Neural cell (in vitro differentiated cells): ENCODE results near the gene SLC17A2. TPM values are rescaled to one million over a fixed set of nuclear protein-coding genes. Genes with fewer than 3 reads are reported as not detected.

Experiments used
- H2AFZ ChIP-seq: fragments of 200-600, 300-800 bp; sonication (generic), shearing (Covaris generic); 2 replicates; pipeline ENCODE4 v1.6.0; 2014; ENCODE audit warnings: low read depth, mild to moderate bottlenecking, antibody characterized with exemption, low read length, moderate library complexity
- H3F3A ChIP-seq: fragments of 200-600 bp; shearing (Covaris generic); 2 replicates; pipeline ENCODE4 v1.6.1; 2016; ENCODE audit warnings: mild to moderate bottlenecking, moderate library complexity, mixed read lengths, antibody characterized with exemption, low read length; ENCODE audit not compliant: insufficient read depth, poor library complexity, severe bottlenecking
- H3K27ac ChIP-seq: fragments of 200-600, 300-800 bp; sonication (generic), shearing (Covaris generic); 2 replicates; pipeline ENCODE4 v1.5.1; 2014; ENCODE audit warnings: mild to moderate bottlenecking, low read length, moderate library complexity
- H3K27me3 ChIP-seq: fragments of 300-800, 200-600 bp; sonication (generic), shearing (Covaris generic); 2 replicates; pipeline ENCODE4 v1.6.0; 2014; ENCODE audit warnings: mild to moderate bottlenecking, low read depth, low read length, moderate library complexity; ENCODE audit not compliant: insufficient read depth
- H3K36me3 ChIP-seq: fragments of 300-800, 200-600 bp; sonication (generic), shearing (Covaris generic); 2 replicates; pipeline ENCODE4 v1.5.1; 2014; ENCODE audit warnings: mild to moderate bottlenecking, antibody characterized with exemption, low read length, moderate library complexity; ENCODE audit not compliant: insufficient read depth
- H3K4me2 ChIP-seq: fragments of 300-800, 200-600 bp; sonication (generic), shearing (Covaris generic); 2 replicates; pipeline ENCODE4 v1.6.0; 2014; ENCODE audit warnings: mild to moderate bottlenecking, low read length
- H3K4me3 ChIP-seq: fragments of 300-800, 200-600 bp; sonication (generic), shearing (Covaris generic); 2 replicates; pipeline ENCODE4 v1.5.1; 2014; ENCODE audit warnings: mild to moderate bottlenecking, low read length, moderate library complexity
- H3K79me2 ChIP-seq: fragments of 200-600 bp; shearing (Covaris generic); replicated peaks from 2 replicates; pipeline ENCODE4 v1.6.0; 2014; ENCODE audit warnings: mild to moderate bottlenecking, low read length, moderate library complexity; ENCODE audit not compliant: insufficient read depth
- H3K9ac ChIP-seq: fragments of 300-800, 200-600 bp; sonication (generic), shearing (Covaris generic); 2 replicates; pipeline ENCODE4 v1.6.1; 2016; ENCODE audit warnings: mild to moderate bottlenecking, low read length, mixed read lengths
- H3K9me2 ChIP-seq: fragments of 200-600 bp; shearing (Covaris generic); 2 replicates; pipeline ENCODE4 v1.6.1; 2016; ENCODE audit warnings: mild to moderate bottlenecking, low read length, mixed read lengths; ENCODE audit not compliant: insufficient read depth
- H3K9me3 ChIP-seq: fragments of 200-600, 300-800 bp; sonication (generic), shearing (Covaris generic); 2 replicates; pipeline ENCODE4 v1.6.1; 2016; ENCODE audit warnings: mild to moderate bottlenecking, mixed run types, low read length, moderate library complexity, mixed read lengths
- H4K20me1 ChIP-seq: fragments of 200-600 bp; shearing (Covaris generic); 2 replicates; pipeline ENCODE4 v1.6.1; 2016; ENCODE audit warnings: mild to moderate bottlenecking, mixed run types; ENCODE audit not compliant: insufficient read depth
- CTCF ChIP-seq: fragments of 450-650 bp; IDR thresholded peaks from 2 replicates; pipeline ENCODE4 v1.5.1; 2014; ENCODE audit warnings: antibody characterized with exemption, mild to moderate bottlenecking, moderate library complexity; ENCODE audit not compliant: poor library complexity, severe bottlenecking
- EP300 ChIP-seq: fragments of 450-650 bp; conservative IDR thresholded peaks from 2 replicates; pipeline ENCODE4 v1.6.1; 2014; ENCODE audit warnings: antibody characterized with exemption, mild to moderate bottlenecking, moderate library complexity; ENCODE audit not compliant: poor library complexity, severe bottlenecking
- EZH2 ChIP-seq: fragments of 200-600, 300-800 bp; shearing (Covaris generic), sonication (generic); IDR thresholded peaks from 2 replicates; pipeline ENCODE4 v1.6.1; 2014; ENCODE audit warnings: antibody characterized with exemption, low read length, borderline replicate concordance, mild to moderate bottlenecking; ENCODE audit not compliant: insufficient read depth, poor library complexity, severe bottlenecking
- MXI1 ChIP-seq: fragments of 450-650 bp; conservative IDR thresholded peaks from 2 replicates; pipeline ENCODE4 v1.6.1; 2014; ENCODE audit warnings: antibody characterized with exemption, mild to moderate bottlenecking; ENCODE audit not compliant: poor library complexity, severe bottlenecking
- POLR2AphosphoS5 ChIP-seq: IDR thresholded peaks from 2 replicates; pipeline ENCODE4 v1.6.1; 2012
- RAD21 ChIP-seq: fragments of 450-650 bp; conservative IDR thresholded peaks from 2 replicates; pipeline ENCODE4 v1.6.1; 2014; ENCODE audit warnings: antibody characterized with exemption, mild to moderate bottlenecking, moderate library complexity
- SMC3 ChIP-seq: fragments of 450-650 bp; conservative IDR thresholded peaks from 2 replicates; pipeline ENCODE4 v1.6.1; 2014; ENCODE audit warnings: antibody characterized with exemption, mild to moderate bottlenecking, moderate library complexity; ENCODE audit not compliant: poor library complexity
- TAF1 ChIP-seq: IDR thresholded peaks from 2 replicates; pipeline ENCODE4 v1.6.1; 2012; ENCODE audit warnings: low read depth
- polyA plus RNA-seq: library from polyadenylated mRNA; depleted of rRNA; stranded (reverse); fragments of >200 nt; gene quantifications from 2 replicates; pipeline ENCODE4 v1.2.3, GENCODE V29; 2014
- TF ChIP-seq, protein P1 (sequence below): IDR thresholded peaks from 2 replicates; pipeline ENCODE4 v1.6.1; 2012; ENCODE audit warnings: borderline replicate concordance

Gene SLC17A2
- polyA plus RNA-seq, 1 donor from 2014 or later = not detected

- H3K9me3 ChIP-seq = no peaks in the 10 kb centered on the region
- TF ChIP-seq SMC3 = no peak
- no peaks in the 10 kb centered on the region for H3F3A ChIP-seq
- no peak overlapping the region for H3K9ac ChIP-seq
- no peaks in the 10 kb centered on the region for H3K36me3 ChIP-seq
- H3K79me2 ChIP-seq = no peaks in the 10 kb centered on the region
- no peaks in the 10 kb centered on the region for H4K20me1 ChIP-seq
- H2AFZ ChIP-seq = no peak overlapping the region
- H3K4me3 ChIP-seq = no peak overlapping the region
- no peak overlapping the region for H3K27ac ChIP-seq
- H3K27me3 ChIP-seq = no peaks in the 10 kb centered on the region
- H3K4me2 ChIP-seq = no peak overlapping the region
- no peaks in the 10 kb centered on the region for H3K9me2 ChIP-seq
These were observed 38.3 kb upstream of the SLC17A2 start for GRCh38 chr6:25968769-25969168.

- Histone ChIP-seq H3K9ac (no peak overlapping the region), H3F3A (no peaks in the 10 kb centered on the region), H3K36me3 (no peaks in the 10 kb centered on the region), H2AFZ (no peak overlapping the region), H3K27ac (no peak overlapping the region), H3K4me3 (no peak overlapping the region), H3K9me3 (no peaks in the 10 kb centered on the region), H3K4me2 (no peak overlapping the region), H4K20me1 (no peaks in the 10 kb centered on the region), H3K79me2 (no peaks in the 10 kb centered on the region), H3K27me3 (no peaks in the 10 kb centered on the region), H3K9me2 (no peaks in the 10 kb centered on the region)
- TF ChIP-seq CTCF = no peak
- no peak for TF ChIP-seq SMC3
- TF ChIP-seq TAF1 = no peak
- no peak for TF ChIP-seq POLR2AphosphoS5
- TF ChIP-seq, protein P1, sequence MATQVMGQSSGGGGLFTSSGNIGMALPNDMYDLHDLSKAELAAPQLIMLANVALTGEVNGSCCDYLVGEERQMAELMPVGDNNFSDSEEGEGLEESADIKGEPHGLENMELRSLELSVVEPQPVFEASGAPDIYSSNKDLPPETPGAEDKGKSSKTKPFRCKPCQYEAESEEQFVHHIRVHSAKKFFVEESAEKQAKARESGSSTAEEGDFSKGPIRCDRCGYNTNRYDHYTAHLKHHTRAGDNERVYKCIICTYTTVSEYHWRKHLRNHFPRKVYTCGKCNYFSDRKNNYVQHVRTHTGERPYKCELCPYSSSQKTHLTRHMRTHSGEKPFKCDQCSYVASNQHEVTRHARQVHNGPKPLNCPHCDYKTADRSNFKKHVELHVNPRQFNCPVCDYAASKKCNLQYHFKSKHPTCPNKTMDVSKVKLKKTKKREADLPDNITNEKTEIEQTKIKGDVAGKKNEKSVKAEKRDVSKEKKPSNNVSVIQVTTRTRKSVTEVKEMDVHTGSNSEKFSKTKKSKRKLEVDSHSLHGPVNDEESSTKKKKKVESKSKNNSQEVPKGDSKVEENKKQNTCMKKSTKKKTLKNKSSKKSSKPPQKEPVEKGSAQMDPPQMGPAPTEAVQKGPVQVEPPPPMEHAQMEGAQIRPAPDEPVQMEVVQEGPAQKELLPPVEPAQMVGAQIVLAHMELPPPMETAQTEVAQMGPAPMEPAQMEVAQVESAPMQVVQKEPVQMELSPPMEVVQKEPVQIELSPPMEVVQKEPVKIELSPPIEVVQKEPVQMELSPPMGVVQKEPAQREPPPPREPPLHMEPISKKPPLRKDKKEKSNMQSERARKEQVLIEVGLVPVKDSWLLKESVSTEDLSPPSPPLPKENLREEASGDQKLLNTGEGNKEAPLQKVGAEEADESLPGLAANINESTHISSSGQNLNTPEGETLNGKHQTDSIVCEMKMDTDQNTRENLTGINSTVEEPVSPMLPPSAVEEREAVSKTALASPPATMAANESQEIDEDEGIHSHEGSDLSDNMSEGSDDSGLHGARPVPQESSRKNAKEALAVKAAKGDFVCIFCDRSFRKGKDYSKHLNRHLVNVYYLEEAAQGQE = no peak
- no peak for TF ChIP-seq RAD21
- TF ChIP-seq EZH2 = no peak
- TF ChIP-seq MXI1 = no peak
- no peak for TF ChIP-seq EP300
These were observed 36.2 kb upstream of the SLC17A2 start for GRCh38 chr6:25966711-25967110.

GRCh38 chr6:25965058-25965457 lies 34.6 kb upstream of the SLC17A2 start:
- H3K9ac ChIP-seq = no peak overlapping the region
- no peaks in the 10 kb centered on the region for H4K20me1 ChIP-seq
- no peaks in the 10 kb centered on the region for H3K9me3 ChIP-seq
- no peak overlapping the region for H2AFZ ChIP-seq
- no peaks in the 10 kb centered on the region for H3F3A ChIP-seq
- no peak overlapping the region for H3K27ac ChIP-seq
- no peaks in the 10 kb centered on the region for H3K36me3 ChIP-seq
- H3K27me3 ChIP-seq = no peaks in the 10 kb centered on the region
- TF ChIP-seq RAD21 (no peak), MXI1 (no peak), CTCF (no peak)
- no peaks in the 10 kb centered on the region for H3K79me2 ChIP-seq
- H3K4me2 ChIP-seq = no peak overlapping the region
- H3K9me2 ChIP-seq = no peaks in the 10 kb centered on the region
- H3K4me3 ChIP-seq = no peak overlapping the region
